Measurements from ENCODE around the gene CCDC24. TPM values are rescaled to one million over a fixed set of nuclear protein-coding genes. Genes with fewer than 3 reads are reported as not detected.

Gene CCDC24
- total and polyA plus RNA-seq, 9 of the 15 experiments (the other 6 are each of a cell fraction or from before 2014, with no cell fraction given): 0.31 to 4.5 (median 1.5) TPM

GRCh38 chr1:43975249-43975961, 16.0 kb upstream of the CCDC24 start (continued):
- no peak for TF ChIP-seq ZBTB33 (CRISPR knock-in tag; IDR thresholded peaks at IDR 0.05)
- TF ChIP-seq SAFB (IDR thresholded peaks at IDR 0.05; ENCODE audit: borderline replicate concordance, low read depth, low read length): peak; percentile 3; the same call in 1 of the 2 replicates
- no peak for TF ChIP-seq BCL6 (CRISPR knock-in tag; IDR thresholded peaks at IDR 0.05)
- no peak for TF ChIP-seq SIX5 (IDR thresholded peaks at IDR 0.05; ENCODE audit: borderline replicate concordance in 1 of 2, insufficient read depth in 1 of 2, low read depth in 1 of 2, low read length in 2 of 2)
- TF ChIP-seq ZNF398 (CRISPR knock-in tag; IDR thresholded peaks at IDR 0.05): no peak
- TF ChIP-seq KAT7 (CRISPR knock-in tag; IDR thresholded peaks at IDR 0.05; ENCODE audit: borderline replicate concordance): peak; percentile 19; the same call in 1 of the 2 replicates
- TF ChIP-seq FOXK2 (conservative IDR thresholded peaks at IDR 0.05 in 1 of 2, IDR thresholded peaks at IDR 0.05 in 1 of 2; ENCODE audit: low read depth in 2 of 2): peak; percentile 69 to 88; a peak in 3 of 4 replicates
- TF ChIP-seq RBM14 (IDR thresholded peaks at IDR 0.05; ENCODE audit: borderline replicate concordance, insufficient read depth, low read depth, low read length): 0 out of 2 replicates have a peak, but pooled peaks have one; percentile 70
- TF ChIP-seq FOXM1 (IDR thresholded peaks at IDR 0.05; ENCODE audit: low read depth): no peak
- TF ChIP-seq FOXM1 (CRISPR knock-in tag; IDR thresholded peaks at IDR 0.05; ENCODE audit: low read depth): no peak; the same call in 1 of the 2 replicates
- no peak for TF ChIP-seq MAX (CRISPR knock-in tag; IDR thresholded peaks at IDR 0.05)
- no peak for TF ChIP-seq TBL1XR1 (IDR thresholded peaks at IDR 0.05; ENCODE audit: low read length in 2 of 2)
- TF ChIP-seq ZFX (CRISPR knock-in tag; IDR thresholded peaks at IDR 0.05): peak; percentile 78
- no peak for TF ChIP-seq ZNF224 (CRISPR knock-in tag; IDR thresholded peaks at IDR 0.05)
- no peak for TF ChIP-seq SP2 (IDR thresholded peaks at IDR 0.05; ENCODE audit: extremely low read depth, low read depth, low read length, poor library complexity, severe bottlenecking)
- TF ChIP-seq HIVEP1 (CRISPR knock-in tag; IDR thresholded peaks at IDR 0.05): no peak
- no peak for TF ChIP-seq NR2F6 (CRISPR knock-in tag; IDR thresholded peaks at IDR 0.05)
- no peak for TF ChIP-seq PBX2 (CRISPR knock-in tag; IDR thresholded peaks at IDR 0.05; ENCODE audit: low read depth)
- TF ChIP-seq PBX2 (tag; conservative IDR thresholded peaks at IDR 0.05; ENCODE audit: low read depth): 0 out of 2 replicates have a peak, but pooled peaks have one; percentile 10
- no peak for TF ChIP-seq ZNF146 (CRISPR knock-in tag; IDR thresholded peaks at IDR 0.05; ENCODE audit: unreplicated experiment)
- no peak for TF ChIP-seq NR1H2 (CRISPR knock-in tag; IDR thresholded peaks at IDR 0.05)
